ENCODE data around the gene XRCC1. TPM values are rescaled to one million over a fixed set of nuclear protein-coding genes. Genes with fewer than 3 reads are reported as not detected.

Gene XRCC1
- total and polyA plus RNA-seq, 10 of the 15 experiments (the other 5 are each of a cell fraction or from before 2014, with no cell fraction given): 2.0 to 51.1 (median 33.7) TPM

GRCh38 chr19:43599635-43600295, 24.4 kb upstream of the XRCC1 start:
- ChIA-PET POLR2A (interaction anchor here (0.6 to 1.1 kb wide), 2 partner anchors 19 to 25 kb away, joined by 3 to 11 read pairs; partner anchors contain the start of gene XRCC1), RAD21 (ENCODE audit: unreplicated experiment) (no interaction called here), SMC1A (ENCODE audit: uncharacterized antibody, unreplicated experiment) (interaction anchor here (0.7 to 1.4 kb wide), 2 partner anchors 26 to 31 kb away, joined by 3 to 6 read pairs; no protein-coding TSS in a partner anchor), CTCF (interaction anchor here (0.6 to 1.8 kb wide), 5 partner anchors 16 to 210 kb away, joined by 3 to 7 read pairs (median 3); no protein-coding TSS in a partner anchor)
- H3K4me3 ChIP-seq: no peak overlapping the region
- H4K20me1 ChIP-seq (ENCODE audit: control insufficient read depth, insufficient read depth): no peaks in the 10 kb centered on the region
- no peaks in the 10 kb centered on the region for H3K9me3 ChIP-seq (replicated peaks; ENCODE audit: control insufficient read depth, insufficient read depth, low read length)
- WGBS (ENCODE audit: insufficient coverage, insufficient replicate concordance, low lambda C conversion rate, missing lambda C conversion rate): 87% methylated on average over 4 of the region's 4 CpGs
- H3K4me2 ChIP-seq (ENCODE audit: control insufficient read depth, insufficient read depth): no peak overlapping the region
- no peaks in the 10 kb centered on the region for H3K27me3 ChIP-seq (replicated peaks in 1 of 2; ENCODE audit: control insufficient read depth in 2 of 2, insufficient read depth in 2 of 2, low read length in 1 of 2)
- no peak overlapping the region for H3K9ac ChIP-seq (ENCODE audit: control insufficient read depth, insufficient read depth, low read length)
- BruUV-seq (replicated peaks): TSS peak; percentile 28
- FAIRE-seq (no peak), ATAC-seq (no peak), DNase-seq (ENCODE audit: low read depth, low spot score) (no peak)
- H3K36me3 ChIP-seq (ENCODE audit: control insufficient read depth in 2 of 2, insufficient read depth in 2 of 2, low read length in 1 of 2): peaks cover 6 to 23% of the 10 kb centered on the region in 2 experiments; a peak in 3 of 4 replicates
- intact Hi-C loops (cut with micrococcal nuclease; ENCODE audit: unreplicated experiment) (no loop called here), in situ Hi-C loops (cut with MboI) (no loop called here)
- H2AFZ ChIP-seq (ENCODE audit: control insufficient read depth, low read depth, low read length): no peak overlapping the region
- no peak overlapping the region for H3K27ac ChIP-seq (ENCODE audit: control insufficient read depth, insufficient read depth)
- peaks cover 34% of the 10 kb centered on the region for H3K79me2 ChIP-seq (ENCODE audit: control insufficient read depth, insufficient read depth, low read length)
- H3K4me1 ChIP-seq (ENCODE audit: control insufficient read depth, insufficient read depth, low read length): peaks cover 7% of the 10 kb centered on the region; the same call in 1 of the 2 replicates
- TF ChIP-seq, protein P1, sequence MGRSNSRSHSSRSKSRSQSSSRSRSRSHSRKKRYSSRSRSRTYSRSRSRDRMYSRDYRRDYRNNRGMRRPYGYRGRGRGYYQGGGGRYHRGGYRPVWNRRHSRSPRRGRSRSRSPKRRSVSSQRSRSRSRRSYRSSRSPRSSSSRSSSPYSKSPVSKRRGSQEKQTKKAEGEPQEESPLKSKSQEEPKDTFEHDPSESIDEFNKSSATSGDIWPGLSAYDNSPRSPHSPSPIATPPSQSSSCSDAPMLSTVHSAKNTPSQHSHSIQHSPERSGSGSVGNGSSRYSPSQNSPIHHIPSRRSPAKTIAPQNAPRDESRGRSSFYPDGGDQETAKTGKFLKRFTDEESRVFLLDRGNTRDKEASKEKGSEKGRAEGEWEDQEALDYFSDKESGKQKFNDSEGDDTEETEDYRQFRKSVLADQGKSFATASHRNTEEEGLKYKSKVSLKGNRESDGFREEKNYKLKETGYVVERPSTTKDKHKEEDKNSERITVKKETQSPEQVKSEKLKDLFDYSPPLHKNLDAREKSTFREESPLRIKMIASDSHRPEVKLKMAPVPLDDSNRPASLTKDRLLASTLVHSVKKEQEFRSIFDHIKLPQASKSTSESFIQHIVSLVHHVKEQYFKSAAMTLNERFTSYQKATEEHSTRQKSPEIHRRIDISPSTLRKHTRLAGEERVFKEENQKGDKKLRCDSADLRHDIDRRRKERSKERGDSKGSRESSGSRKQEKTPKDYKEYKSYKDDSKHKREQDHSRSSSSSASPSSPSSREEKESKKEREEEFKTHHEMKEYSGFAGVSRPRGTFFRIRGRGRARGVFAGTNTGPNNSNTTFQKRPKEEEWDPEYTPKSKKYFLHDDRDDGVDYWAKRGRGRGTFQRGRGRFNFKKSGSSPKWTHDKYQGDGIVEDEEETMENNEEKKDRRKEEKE (IDR thresholded peaks at IDR 0.05): no peak
- no peak for TF ChIP-seq IRF3 (IDR thresholded peaks at IDR 0.05)
- TF ChIP-seq, protein P2, sequence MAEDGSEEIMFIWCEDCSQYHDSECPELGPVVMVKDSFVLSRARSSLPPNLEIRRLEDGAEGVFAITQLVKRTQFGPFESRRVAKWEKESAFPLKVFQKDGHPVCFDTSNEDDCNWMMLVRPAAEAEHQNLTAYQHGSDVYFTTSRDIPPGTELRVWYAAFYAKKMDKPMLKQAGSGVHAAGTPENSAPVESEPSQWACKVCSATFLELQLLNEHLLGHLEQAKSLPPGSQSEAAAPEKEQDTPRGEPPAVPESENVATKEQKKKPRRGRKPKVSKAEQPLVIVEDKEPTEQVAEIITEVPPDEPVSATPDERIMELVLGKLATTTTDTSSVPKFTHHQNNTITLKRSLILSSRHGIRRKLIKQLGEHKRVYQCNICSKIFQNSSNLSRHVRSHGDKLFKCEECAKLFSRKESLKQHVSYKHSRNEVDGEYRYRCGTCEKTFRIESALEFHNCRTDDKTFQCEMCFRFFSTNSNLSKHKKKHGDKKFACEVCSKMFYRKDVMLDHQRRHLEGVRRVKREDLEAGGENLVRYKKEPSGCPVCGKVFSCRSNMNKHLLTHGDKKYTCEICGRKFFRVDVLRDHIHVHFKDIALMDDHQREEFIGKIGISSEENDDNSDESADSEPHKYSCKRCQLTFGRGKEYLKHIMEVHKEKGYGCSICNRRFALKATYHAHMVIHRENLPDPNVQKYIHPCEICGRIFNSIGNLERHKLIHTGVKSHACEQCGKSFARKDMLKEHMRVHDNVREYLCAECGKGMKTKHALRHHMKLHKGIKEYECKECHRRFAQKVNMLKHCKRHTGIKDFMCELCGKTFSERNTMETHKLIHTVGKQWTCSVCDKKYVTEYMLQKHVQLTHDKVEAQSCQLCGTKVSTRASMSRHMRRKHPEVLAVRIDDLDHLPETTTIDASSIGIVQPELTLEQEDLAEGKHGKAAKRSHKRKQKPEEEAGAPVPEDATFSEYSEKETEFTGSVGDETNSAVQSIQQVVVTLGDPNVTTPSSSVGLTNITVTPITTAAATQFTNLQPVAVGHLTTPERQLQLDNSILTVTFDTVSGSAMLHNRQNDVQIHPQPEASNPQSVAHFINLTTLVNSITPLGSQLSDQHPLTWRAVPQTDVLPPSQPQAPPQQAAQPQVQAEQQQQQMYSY (CRISPR knock-in tag; IDR thresholded peaks at IDR 0.05): no peak
- TF ChIP-seq, protein P3, sequence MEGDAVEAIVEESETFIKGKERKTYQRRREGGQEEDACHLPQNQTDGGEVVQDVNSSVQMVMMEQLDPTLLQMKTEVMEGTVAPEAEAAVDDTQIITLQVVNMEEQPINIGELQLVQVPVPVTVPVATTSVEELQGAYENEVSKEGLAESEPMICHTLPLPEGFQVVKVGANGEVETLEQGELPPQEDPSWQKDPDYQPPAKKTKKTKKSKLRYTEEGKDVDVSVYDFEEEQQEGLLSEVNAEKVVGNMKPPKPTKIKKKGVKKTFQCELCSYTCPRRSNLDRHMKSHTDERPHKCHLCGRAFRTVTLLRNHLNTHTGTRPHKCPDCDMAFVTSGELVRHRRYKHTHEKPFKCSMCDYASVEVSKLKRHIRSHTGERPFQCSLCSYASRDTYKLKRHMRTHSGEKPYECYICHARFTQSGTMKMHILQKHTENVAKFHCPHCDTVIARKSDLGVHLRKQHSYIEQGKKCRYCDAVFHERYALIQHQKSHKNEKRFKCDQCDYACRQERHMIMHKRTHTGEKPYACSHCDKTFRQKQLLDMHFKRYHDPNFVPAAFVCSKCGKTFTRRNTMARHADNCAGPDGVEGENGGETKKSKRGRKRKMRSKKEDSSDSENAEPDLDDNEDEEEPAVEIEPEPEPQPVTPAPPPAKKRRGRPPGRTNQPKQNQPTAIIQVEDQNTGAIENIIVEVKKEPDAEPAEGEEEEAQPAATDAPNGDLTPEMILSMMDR (IDR thresholded peaks at IDR 0.05 in 2 of 3, conservative IDR thresholded peaks at IDR 0.05 in 1 of 3; ENCODE audit: control insufficient read depth in 2 of 3, extremely low read depth in 1 of 3, insufficient read depth in 1 of 3, low read depth in 3 of 3, low read length in 3 of 3): peak in 1 of 3 experiments; percentile 6; a peak in 1 of 6 replicates

All from GM12878 (cell line).